ENCODE measurements around the gene DDX56.

DNA sequence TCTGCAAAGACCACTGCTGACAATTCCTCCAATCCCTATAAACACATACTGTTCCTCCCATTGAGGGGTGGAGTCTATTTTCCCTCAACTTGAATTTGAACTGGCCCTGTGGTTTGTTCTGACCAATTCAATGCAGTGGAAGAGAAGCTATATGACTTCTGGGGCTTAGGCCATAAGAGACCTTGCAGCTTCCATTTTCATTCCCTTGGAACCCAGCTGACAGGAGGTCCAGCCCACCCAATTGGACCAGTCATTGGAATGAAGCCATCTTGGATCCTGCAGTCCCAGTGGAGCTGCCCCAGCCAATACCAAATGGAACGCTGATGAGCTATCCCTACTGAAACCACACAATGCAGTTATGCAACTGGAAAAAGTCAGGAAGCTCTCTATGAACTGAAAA is 17.2 kb upstream of the DDX56 start:
- TF ChIP-seq, protein P1, sequence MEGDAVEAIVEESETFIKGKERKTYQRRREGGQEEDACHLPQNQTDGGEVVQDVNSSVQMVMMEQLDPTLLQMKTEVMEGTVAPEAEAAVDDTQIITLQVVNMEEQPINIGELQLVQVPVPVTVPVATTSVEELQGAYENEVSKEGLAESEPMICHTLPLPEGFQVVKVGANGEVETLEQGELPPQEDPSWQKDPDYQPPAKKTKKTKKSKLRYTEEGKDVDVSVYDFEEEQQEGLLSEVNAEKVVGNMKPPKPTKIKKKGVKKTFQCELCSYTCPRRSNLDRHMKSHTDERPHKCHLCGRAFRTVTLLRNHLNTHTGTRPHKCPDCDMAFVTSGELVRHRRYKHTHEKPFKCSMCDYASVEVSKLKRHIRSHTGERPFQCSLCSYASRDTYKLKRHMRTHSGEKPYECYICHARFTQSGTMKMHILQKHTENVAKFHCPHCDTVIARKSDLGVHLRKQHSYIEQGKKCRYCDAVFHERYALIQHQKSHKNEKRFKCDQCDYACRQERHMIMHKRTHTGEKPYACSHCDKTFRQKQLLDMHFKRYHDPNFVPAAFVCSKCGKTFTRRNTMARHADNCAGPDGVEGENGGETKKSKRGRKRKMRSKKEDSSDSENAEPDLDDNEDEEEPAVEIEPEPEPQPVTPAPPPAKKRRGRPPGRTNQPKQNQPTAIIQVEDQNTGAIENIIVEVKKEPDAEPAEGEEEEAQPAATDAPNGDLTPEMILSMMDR (conservative IDR thresholded peaks at IDR 0.05), result no peak
- TF ChIP-seq ZFX (IDR thresholded peaks at IDR 0.05), result no peak

Data from C4-2B (cell line).